ENCODE results near the gene ZNF487. TPM values are rescaled to one million over a fixed set of nuclear protein-coding genes. Genes with fewer than 3 reads are reported as not detected.
"Not testable (repeated sequence)": the region's sequence is repeated elsewhere in the genome, so short reads cannot be mapped to it uniquely, and the experiment has no call there.

The ZNF487 gene
- 13.7 TPM for polyA plus RNA-seq (ENCODE audit: insufficient read length)
- long read RNA-seq, donor 1, partial matches to known transcripts, result 0 of 6 reads
- long read RNA-seq, donor 1, other reads (novel, unspliced or antisense), result 0 of 6 reads
- long read RNA-seq, donor 2, partial matches to known transcripts, result 0 of 3 reads
- long read RNA-seq, donor 2, other reads (novel, unspliced or antisense), result 0 of 3 reads
- long read RNA-seq, donor 3, partial matches to known transcripts, result 0 of 7 reads
- long read RNA-seq, donor 3, other reads (novel, unspliced or antisense), result 0 of 7 reads
- long read RNA-seq, donor 4, partial matches to known transcripts, result 0 of 2 reads
- long read RNA-seq, donor 4, other reads (novel, unspliced or antisense), result 0 of 2 reads
- long read RNA-seq, donor 5, partial matches to known transcripts, result 0 of 8 reads
- long read RNA-seq, donor 5, other reads (novel, unspliced or antisense), result 0 of 8 reads
- long read RNA-seq, donor 6, partial matches to known transcripts, result 0 of 6 reads
- long read RNA-seq, donor 6, other reads (novel, unspliced or antisense), result 0 of 6 reads
- long read RNA-seq, donor 7, transcript ZNF487-205 (2 exons, 583 nt), result major isoform, 5 of 7 reads
- long read RNA-seq, donor 7, partial matches to known transcripts, result 0 of 7 reads
- long read RNA-seq, donor 7, other reads (novel, unspliced or antisense), result 0 of 7 reads
- long read RNA-seq, donor 8, partial matches to known transcripts, result 0 of 3 reads
- long read RNA-seq, donor 8, other reads (novel, unspliced or antisense), result 0 of 3 reads

DNA sequence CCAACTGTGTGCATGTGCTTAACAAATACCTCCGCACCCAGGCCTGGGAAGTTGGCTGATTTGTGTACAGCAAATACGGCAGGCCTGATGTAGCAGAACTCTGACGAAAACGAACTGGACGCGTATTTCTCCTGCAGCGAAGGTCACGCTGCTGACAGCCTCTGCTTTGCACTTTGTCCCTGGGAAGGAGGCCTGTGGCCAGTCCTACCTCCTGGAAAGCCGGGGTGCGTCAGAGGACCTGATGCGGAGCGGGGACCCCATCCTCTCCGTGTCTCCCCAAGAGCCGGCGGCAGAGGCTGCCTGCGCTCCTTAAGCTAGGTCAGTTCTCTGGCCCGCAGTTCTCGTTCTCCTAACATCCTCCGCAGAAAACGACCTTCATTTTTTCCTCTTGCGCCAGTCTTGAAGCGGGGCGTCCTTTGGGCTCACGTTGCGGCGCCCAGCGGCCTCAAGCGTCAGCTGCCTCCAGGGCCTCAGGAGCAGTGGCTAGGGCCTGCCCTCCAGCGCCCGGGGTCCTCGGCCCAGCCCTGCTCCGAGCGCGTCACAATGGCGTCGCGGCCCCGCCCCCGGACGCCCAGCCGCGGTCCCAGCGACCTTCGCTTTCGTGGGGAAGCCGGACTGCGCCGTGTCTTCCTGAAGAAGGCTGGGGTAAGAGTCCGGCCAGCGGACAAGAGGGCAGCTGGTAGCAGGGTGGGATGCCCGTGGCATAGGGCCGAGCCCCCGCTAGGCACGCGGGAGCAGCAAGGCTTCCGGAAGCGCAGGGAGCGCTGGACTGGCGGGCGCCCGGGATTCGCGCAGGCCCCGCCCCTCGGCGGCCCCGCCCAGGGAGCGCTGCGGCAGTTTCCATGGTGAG lies at the start of gene ZNF487:
TSS of gene ZNF487 (plus strand) at position 821 of the 850 bp plus-strand sequence. CDS start 38,703 bp downstream, outside the sequence.
- DNase-seq, result peak; percentile 89

DNA sequence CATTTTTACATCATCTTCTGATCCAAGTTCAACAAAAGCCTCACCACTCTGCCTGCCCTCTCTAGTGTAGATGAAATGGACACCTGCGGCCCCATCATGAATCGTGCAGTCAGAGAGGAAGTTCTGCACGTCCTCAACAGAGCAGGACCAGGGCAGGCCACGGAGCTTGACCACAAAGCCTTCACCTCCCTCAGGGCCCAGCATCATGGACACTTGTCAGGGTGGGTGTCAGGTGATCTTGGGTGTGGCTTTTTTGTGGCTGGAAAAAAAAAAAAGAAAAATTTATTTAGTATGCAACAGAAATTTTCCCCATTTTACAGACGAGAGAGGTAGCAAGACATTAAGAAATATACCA lies 49.3 kb upstream of the ZNF487 start:
- no peak for DNase-seq

- DNase-seq, result no peak
Observed at GRCh38 chr10:43389867-43390266, 47.0 kb upstream of the ZNF487 start.

DNA sequence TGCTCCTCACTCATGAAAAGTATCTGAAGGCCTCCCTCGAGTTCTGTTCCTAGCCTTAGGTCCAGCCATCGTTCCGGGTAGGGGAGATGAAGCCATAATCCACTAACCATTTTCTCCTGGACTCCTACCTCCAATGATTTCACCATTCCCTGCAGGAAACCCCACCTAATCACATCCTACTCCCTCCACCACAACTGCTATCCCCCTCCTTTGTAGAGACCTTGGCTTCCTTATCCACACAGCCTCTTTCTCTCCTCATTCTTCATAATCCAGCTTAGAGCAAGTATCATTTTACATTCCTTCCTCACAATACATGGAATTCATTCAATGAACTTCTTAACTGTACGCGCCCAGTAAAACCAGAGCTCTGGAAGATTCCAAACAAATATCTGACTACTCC lies 46.6 kb upstream of the ZNF487 start:
- DNase-seq, result no peak

- peak; percentile 19 for DNase-seq
Observed at GRCh38 chr10:43390759-43391158, 46.2 kb upstream of the ZNF487 start.

- no peak for DNase-seq
Observed at GRCh38 chr10:43391496-43391895, 45.4 kb upstream of the ZNF487 start.

DNA sequence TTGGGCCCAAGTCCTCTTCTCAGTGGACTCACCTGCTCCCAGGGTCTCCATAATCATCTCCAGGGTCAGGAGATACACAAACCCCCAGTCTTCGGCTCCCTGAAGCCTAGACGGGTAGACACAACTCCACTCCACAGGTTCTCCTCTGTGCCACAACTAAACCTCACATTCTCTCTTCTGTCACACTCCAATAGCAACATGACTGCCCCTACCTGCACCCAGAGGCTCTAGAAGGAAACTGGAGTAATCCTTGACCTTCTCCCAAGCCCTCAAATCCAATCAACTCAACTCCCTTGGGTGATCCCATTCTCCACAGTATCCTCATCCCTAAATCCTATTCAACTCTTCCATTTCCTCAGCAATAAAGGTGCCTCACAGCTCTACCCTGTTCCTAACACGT lies 44.2 kb upstream of the ZNF487 start:
- DNase-seq, result no peak

DNA sequence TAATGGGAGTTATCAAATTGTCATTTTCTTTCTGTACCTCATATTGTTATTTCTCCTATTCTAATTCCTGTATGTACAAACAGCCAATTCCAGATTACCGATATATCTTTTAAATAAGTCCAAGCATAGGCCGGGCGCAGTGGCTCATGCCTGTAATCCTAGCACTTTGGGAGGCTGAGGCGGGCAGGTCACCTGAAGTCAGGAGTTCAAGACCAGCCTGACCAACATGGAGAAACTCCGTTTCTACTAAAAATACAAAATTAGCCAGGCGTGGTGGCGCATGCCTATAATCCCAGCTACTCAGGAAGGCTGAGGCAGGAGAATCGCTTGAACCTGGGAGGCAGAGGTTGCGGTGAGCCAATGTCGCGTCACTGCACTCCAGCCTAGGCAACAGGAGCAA lies 43.7 kb upstream of the ZNF487 start:
- not testable (repeated sequence) for DNase-seq

- no peak for DNase-seq
Observed at GRCh38 chr10:43393606-43394360, 43.1 kb upstream of the ZNF487 start.

GRCh38 chr10:43394868-43395267 lies 42.0 kb upstream of the ZNF487 start:
- no peak for DNase-seq

DNA sequence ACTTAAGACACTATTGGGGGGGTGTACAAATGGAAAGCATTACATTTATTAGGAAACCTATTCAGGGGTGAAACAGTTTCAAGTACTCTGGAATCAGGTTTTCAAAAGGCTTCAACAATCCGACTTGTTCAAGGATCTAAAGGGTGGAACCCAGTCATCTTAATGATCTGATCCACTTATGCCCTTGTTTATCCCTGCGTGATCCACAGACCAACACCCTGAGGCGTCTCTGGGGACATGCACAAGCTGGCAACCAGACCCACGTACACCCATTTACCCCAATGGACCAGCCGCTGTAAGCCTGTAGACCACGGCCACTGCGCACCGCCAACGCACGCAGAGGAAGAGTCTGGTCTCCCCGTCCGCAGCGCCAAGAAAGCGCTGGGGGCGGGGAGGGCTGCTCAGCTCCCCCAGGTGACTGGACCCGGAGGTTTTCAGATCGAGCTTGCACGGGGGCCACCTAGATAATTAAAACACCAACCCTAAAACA lies 41.3 kb upstream of the ZNF487 start:
- DNase-seq, result no peak

- peak; percentile 73 for DNase-seq
Observed at GRCh38 chr10:43396061-43396927, 40.6 kb upstream of the ZNF487 start.

DNA sequence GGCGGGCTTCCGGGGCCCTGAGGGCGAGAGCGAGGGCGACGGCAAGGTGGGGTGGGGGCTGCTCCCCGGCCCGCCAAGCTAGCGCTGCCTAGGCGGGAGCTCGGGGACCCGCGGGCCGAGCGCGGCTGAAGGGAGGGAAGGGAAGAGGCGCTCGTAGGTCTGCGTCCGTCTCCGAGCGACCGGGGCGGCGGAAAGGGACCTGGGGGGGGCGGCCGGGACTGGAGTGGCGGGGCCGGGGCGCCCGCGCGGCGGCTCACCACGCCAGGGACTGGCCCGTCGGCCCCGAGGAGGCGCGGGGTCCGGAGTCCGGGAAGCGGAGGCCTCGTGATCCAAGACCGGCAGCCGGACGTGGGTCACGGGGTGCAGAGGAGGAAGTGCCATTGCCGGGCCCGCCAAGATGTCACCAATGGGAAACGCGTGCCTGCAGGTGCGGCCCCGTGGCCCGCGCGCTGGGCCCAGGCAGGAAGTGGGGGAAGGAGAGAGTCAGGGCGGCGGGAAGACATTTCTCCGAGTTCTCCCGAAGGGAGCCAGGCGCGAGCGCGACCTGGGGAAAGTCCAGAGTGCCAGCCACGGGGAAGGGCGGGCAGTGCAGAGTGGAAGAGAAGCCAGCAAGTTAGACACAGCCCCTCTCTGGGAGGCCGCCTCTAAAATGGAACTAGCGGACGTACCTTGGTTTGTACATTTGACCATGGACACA lies 39.8 kb upstream of the ZNF487 start:
- peak; percentile 78 for DNase-seq

- no peak for DNase-seq
Observed at GRCh38 chr10:43398939-43399319, 38.0 kb upstream of the ZNF487 start.

- DNase-seq, result no peak
Observed at GRCh38 chr10:43399320-43400310, 37.3 kb upstream of the ZNF487 start.

DNA sequence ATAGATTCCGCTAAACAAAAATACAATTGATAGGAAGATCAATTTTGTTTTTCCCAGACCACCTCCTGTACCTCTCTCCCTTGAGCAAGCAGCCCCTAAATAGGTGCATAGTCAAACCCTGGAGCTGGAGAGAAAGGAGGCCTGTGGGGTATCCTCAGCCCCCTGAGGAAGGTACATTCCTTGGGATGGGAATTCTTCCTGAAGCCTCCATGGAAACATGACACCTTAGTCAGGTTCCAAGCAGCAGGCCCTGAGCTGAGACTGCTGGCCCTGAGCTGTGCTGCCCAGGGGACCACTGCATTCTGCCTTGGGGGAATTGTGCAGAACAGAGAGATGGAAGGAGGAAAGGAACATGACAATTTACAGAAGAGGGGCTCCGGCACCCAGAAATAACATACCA lies 35.3 kb upstream of the ZNF487 start:
- DNase-seq, result no peak

- DNase-seq, result no peak
Observed at GRCh38 chr10:43402176-43402575, 34.7 kb upstream of the ZNF487 start.

DNA sequence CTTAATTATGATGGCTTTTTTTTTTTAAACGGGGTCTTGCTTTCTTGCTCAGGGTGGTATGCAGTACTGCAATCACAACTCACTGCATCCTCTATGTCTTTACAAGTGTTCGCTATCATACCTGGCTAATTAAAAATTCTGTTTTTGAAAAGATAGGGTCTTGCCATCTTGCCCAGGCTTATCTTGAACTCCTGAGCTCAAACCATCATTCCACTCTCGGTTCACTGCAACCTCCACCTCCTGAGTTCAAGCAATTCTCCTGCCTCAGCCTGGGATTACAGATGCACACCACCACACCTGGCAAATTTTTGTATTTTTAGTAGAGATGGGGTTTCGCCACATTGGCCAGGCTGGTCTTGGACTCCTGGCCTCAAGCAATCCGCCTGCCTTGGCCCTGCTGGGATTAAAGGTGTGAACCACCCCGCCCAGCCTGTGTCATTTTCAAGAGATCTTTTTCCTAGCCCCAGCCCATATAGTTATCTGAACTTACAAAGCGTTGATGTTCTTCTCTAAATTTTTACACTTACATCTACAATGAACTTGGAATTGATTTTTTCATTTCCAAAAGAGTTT lies 33.9 kb upstream of the ZNF487 start:
- DNase-seq, result no peak
